Measurements from ENCODE around the gene UTP25.

The UTP25 gene

DNA sequence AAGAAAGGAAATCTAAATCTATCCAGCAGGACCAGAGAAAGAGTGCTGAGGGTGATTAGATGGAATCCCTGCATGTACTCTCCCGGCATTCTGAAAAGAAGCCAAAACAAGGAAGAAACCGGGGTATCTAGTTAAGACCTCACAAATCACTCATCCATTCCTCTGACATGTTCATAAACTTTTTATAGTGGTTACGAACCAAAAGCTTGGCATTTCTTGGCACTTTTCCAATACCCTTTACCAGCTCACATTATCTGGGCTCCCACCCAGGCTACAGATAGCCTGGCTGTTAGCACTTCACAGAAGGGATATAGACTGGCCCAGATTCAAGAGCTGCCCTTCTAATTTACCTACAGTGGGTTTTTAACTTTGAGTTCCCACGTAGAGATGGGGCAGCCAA is 41.6 kb upstream of the UTP25 start:
- Histone ChIP-seq H3K9me3 (ENCODE audit: insufficient read depth, low read depth, low read length) (no peaks in the 10 kb centered on the region), H3K9ac (ENCODE audit: low read depth, low read length, poor library complexity, severe bottlenecking) (no peak overlapping the region), H4K20me1 (ENCODE audit: insufficient read depth, low read length, poor library complexity, severe bottlenecking) (no peaks in the 10 kb centered on the region), H3F3A (ENCODE audit: low read depth) (no peaks in the 10 kb centered on the region), H3K79me2 (ENCODE audit: insufficient read depth, low read length) (peaks cover 15% of the 10 kb centered on the region; the same call in 1 of the 2 replicates), H3K27me3 (ENCODE audit: insufficient read depth, low read length, poor library complexity, severe bottlenecking) (peaks cover 63% of the 10 kb centered on the region), H3K4me2 (ENCODE audit: low read depth, low read length, poor library complexity, severe bottlenecking) (no peak overlapping the region), H2AFZ (ENCODE audit: low read length) (no peak overlapping the region), H3K9me2 (replicated peaks; ENCODE audit: low read depth, low read length) (no peaks in the 10 kb centered on the region; the same call in 1 of the 2 replicates), H3K4me1 (ENCODE audit: insufficient read depth, low read length, poor library complexity, severe bottlenecking) (peaks cover 15% of the 10 kb centered on the region), H3K4me3 (ENCODE audit: low read length, poor library complexity, severe bottlenecking) (no peak overlapping the region), H3K36me3 (ENCODE audit: insufficient read depth, low read length) (no peaks in the 10 kb centered on the region; the same call in 1 of the 2 replicates)
- no peak for TF ChIP-seq EZH2phosphoT487 (IDR thresholded peaks at IDR 0.05; ENCODE audit: borderline replicate concordance)
- TF ChIP-seq, protein P1, sequence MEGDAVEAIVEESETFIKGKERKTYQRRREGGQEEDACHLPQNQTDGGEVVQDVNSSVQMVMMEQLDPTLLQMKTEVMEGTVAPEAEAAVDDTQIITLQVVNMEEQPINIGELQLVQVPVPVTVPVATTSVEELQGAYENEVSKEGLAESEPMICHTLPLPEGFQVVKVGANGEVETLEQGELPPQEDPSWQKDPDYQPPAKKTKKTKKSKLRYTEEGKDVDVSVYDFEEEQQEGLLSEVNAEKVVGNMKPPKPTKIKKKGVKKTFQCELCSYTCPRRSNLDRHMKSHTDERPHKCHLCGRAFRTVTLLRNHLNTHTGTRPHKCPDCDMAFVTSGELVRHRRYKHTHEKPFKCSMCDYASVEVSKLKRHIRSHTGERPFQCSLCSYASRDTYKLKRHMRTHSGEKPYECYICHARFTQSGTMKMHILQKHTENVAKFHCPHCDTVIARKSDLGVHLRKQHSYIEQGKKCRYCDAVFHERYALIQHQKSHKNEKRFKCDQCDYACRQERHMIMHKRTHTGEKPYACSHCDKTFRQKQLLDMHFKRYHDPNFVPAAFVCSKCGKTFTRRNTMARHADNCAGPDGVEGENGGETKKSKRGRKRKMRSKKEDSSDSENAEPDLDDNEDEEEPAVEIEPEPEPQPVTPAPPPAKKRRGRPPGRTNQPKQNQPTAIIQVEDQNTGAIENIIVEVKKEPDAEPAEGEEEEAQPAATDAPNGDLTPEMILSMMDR (conservative IDR thresholded peaks at IDR 0.05; ENCODE audit: low read length), result no peak

DNA sequence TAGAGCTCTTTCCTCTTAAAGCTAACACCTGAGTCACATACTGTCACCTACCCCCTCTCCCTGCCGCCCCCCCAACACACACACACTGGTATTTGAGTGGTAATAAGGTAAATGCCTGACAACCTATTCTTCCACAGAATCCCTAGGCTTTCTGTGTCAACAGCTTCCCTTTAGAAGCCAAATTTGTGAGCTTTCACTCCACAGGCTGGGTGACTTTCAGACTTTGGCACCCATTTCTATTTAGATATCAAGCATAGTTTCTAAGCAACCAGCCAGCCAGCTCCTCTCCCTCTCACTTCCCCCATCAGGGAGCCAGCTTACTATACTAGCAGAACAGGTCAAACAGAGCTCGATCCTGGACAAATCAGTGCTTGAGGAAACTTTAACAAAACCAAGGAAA is 40.2 kb upstream of the UTP25 start:
- Histone ChIP-seq H2AFZ (ENCODE audit: low read length) (no peak overlapping the region), H3K4me2 (ENCODE audit: low read depth, low read length, poor library complexity, severe bottlenecking) (no peak overlapping the region)

DNA sequence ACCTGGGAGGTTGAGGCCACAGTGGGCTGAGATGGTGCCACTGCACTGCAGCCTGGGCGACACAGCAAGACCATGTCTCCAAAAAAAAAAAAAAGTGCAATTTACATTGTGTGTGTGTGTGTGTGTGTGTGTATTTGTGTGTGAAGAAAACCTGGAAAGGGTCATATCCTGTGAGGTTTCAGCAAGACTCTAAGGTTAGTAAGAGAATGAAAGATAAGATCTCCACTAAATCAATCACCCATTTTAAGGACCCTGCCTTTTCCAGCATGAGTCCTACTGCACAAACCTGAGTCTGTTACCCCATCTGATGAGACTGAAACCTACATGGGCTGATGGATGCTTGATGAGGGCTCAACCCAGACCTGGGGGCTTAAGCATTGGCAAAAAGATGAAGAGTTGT is 38.5 kb upstream of the UTP25 start:
- H3K36me3 ChIP-seq (ENCODE audit: insufficient read depth, low read length), result no peaks in the 10 kb centered on the region
- TF ChIP-seq, protein P1 (conservative IDR thresholded peaks at IDR 0.05; ENCODE audit: low read length), result no peak
- no peak for TF ChIP-seq EZH2phosphoT487 (IDR thresholded peaks at IDR 0.05; ENCODE audit: borderline replicate concordance)
- H3K79me2 ChIP-seq (ENCODE audit: insufficient read depth, low read length), result 0 out of 2 replicates have a peak, but pooled peaks cover under 1% of the 10 kb centered on the region
- H3K9ac ChIP-seq (ENCODE audit: low read depth, low read length, poor library complexity, severe bottlenecking), result no peak overlapping the region
- H3K9me3 ChIP-seq (ENCODE audit: insufficient read depth, low read depth, low read length), result no peaks in the 10 kb centered on the region
- H3K4me2 ChIP-seq (ENCODE audit: low read depth, low read length, poor library complexity, severe bottlenecking), result no peak overlapping the region
- no peaks in the 10 kb centered on the region; the same call in 1 of the 2 replicates for H3K9me2 ChIP-seq (replicated peaks; ENCODE audit: low read depth, low read length)
- peaks cover 94% of the 10 kb centered on the region for H3K27me3 ChIP-seq (ENCODE audit: insufficient read depth, low read length, poor library complexity, severe bottlenecking)
- H4K20me1 ChIP-seq (ENCODE audit: insufficient read depth, low read length, poor library complexity, severe bottlenecking), result no peaks in the 10 kb centered on the region
- peaks cover 6% of the 10 kb centered on the region for H3K4me1 ChIP-seq (ENCODE audit: insufficient read depth, low read length, poor library complexity, severe bottlenecking)
- no peak overlapping the region for H2AFZ ChIP-seq (ENCODE audit: low read length)
- H3F3A ChIP-seq (ENCODE audit: low read depth), result no peaks in the 10 kb centered on the region
- no peak overlapping the region for H3K4me3 ChIP-seq (ENCODE audit: low read length, poor library complexity, severe bottlenecking)

More for the DNA sequence above, 40.2 kb upstream of the UTP25 start:
- Histone ChIP-seq H3F3A (ENCODE audit: low read depth) (no peaks in the 10 kb centered on the region), H3K9me2 (replicated peaks; ENCODE audit: low read depth, low read length) (no peaks in the 10 kb centered on the region; the same call in 1 of the 2 replicates), H3K9ac (ENCODE audit: low read depth, low read length, poor library complexity, severe bottlenecking) (no peak overlapping the region), H3K9me3 (ENCODE audit: insufficient read depth, low read depth, low read length) (no peaks in the 10 kb centered on the region), H3K4me3 (ENCODE audit: low read length, poor library complexity, severe bottlenecking) (no peak overlapping the region), H4K20me1 (ENCODE audit: insufficient read depth, low read length, poor library complexity, severe bottlenecking) (no peaks in the 10 kb centered on the region), H3K79me2 (ENCODE audit: insufficient read depth, low read length) (peaks cover 15% of the 10 kb centered on the region; the same call in 1 of the 2 replicates), H3K36me3 (ENCODE audit: insufficient read depth, low read length) (no peaks in the 10 kb centered on the region; the same call in 1 of the 2 replicates), H3K4me1 (ENCODE audit: insufficient read depth, low read length, poor library complexity, severe bottlenecking) (peaks cover 15% of the 10 kb centered on the region), H3K27me3 (ENCODE audit: insufficient read depth, low read length, poor library complexity, severe bottlenecking) (peaks cover 77% of the 10 kb centered on the region)
- TF ChIP-seq, protein P1 (conservative IDR thresholded peaks at IDR 0.05; ENCODE audit: low read length), result no peak
- no peak for TF ChIP-seq EZH2phosphoT487 (IDR thresholded peaks at IDR 0.05; ENCODE audit: borderline replicate concordance)
